Breast epithelium (tissue), 4 donors: Measurements from ENCODE around the gene ACSL3. TPM values are rescaled to one million over a fixed set of nuclear protein-coding genes. Genes with fewer than 3 reads are reported as not detected.
A peak's percentile ranks its signal among the peaks of the same experiment; 100 is the strongest.

Source experiments
- DNase-seq, 2 donors: peaks; one replicate each; pipeline ENCODE4 v3.0.0-alpha.2; 2019; ENCODE audit warnings: low spot score in 2 of 2
- H3K27ac ChIP-seq, 2 donors: fragments of 200-600 bp; sonication (generic) in 1 of 2; one replicate each; pipeline ENCODE4 v1.5.1; 2016 to 2019; ENCODE audit warnings: mild to moderate bottlenecking in 1 of 2
- H3K27me3 ChIP-seq, 2 donors: fragments of 200-600 bp; sonication (generic) in 1 of 2; one replicate each; pipeline versions ENCODE4 v1.5.1 to v1.6.0; 2017 to 2019; ENCODE audit warnings: control low read depth in 1 of 2, mild to moderate bottlenecking in 1 of 2
- H3K36me3 ChIP-seq: fragments of 200-600 bp; one replicate; pipeline ENCODE4 v1.5.1; 2019
- H3K4me1 ChIP-seq, 2 donors: fragments of 200-600 bp; sonication (generic); one replicate each; pipeline ENCODE4 v1.5.1; 2016 to 2019; ENCODE audit warnings: control low read depth in 1 of 2
- H3K4me3 ChIP-seq, 3 donors: fragments of 200-600 bp; sonication (generic); 1 replicate in 2 of 3; 2 replicates in 1 of 3; pipeline ENCODE4 v1.5.1; 2016 to 2019; ENCODE audit warnings: mild to moderate bottlenecking in 3 of 3, moderate library complexity in 2 of 3
- H3K9me3 ChIP-seq, 2 donors: fragments of 200-600 bp; sonication (generic) in 1 of 2; one replicate each; pipeline ENCODE4 v1.5.1; 2016 to 2019; ENCODE audit warnings: control low read depth in 1 of 2
- CTCF ChIP-seq, 3 donors: fragments of 450-650 bp; IDR thresholded peaks; one replicate each; pipeline ENCODE4 v1.5.1; 2016 to 2017; ENCODE audit warnings: antibody characterized with exemption in 3 of 3, mild to moderate bottlenecking in 3 of 3, moderate library complexity in 3 of 3
- POLR2A ChIP-seq: fragments of 450-650 bp; IDR thresholded peaks from one replicate; pipeline ENCODE4 v1.6.1; 2016; ENCODE audit warnings: antibody characterized with exemption, mild to moderate bottlenecking, moderate library complexity
- POLR2AphosphoS5 ChIP-seq, 3 donors: sonication (generic); formaldehyde crosslinking; IDR thresholded peaks; one replicate each; pipeline ENCODE4 v1.6.1; 2017; ENCODE audit warnings: antibody characterized with exemption in 3 of 3
- intact Hi-C: fragments of 100-400 bp; cut with DNase I; formaldehyde crosslinking; loops from one replicate; pipeline ENCODE4 v1.15.1; 2023; ENCODE audit warnings: low total_unique reads
- total RNA-seq, 3 donors: library from RNA; depleted of rRNA; stranded (reverse); fragments of >200 nt; gene quantifications; one replicate each; pipeline ENCODE4 v1.1.0, GENCODE V29; 2016

The ACSL3 gene
- total RNA-seq, 3 donors from 2014 or later: 50.9 to 115 (median 74.4) TPM

- no peak for DNase-seq
- H3K36me3 ChIP-seq: no peaks in the 10 kb centered on the region
- peak overlapping the region; percentile 8 to 44 for H3K27ac ChIP-seq
- no peak overlapping the region for H3K4me3 ChIP-seq
- no peak for TF ChIP-seq POLR2AphosphoS5 (IDR thresholded peaks at IDR 0.05)
- TF ChIP-seq POLR2A: no peak
- no peak for TF ChIP-seq CTCF (IDR thresholded peaks at IDR 0.05)
- no peaks in the 10 kb centered on the region for H3K9me3 ChIP-seq
- no peaks in the 10 kb centered on the region for H3K4me1 ChIP-seq
- H3K27me3 ChIP-seq: no peaks in the 10 kb centered on the region
- intact Hi-C loops: no loop called here
Measured at GRCh38 chr2:222904557-222905258, 43.9 kb downstream of the ACSL3 start.

- intact Hi-C loops: no loop called here
- no peak for TF ChIP-seq POLR2A
- TF ChIP-seq POLR2AphosphoS5 (IDR thresholded peaks at IDR 0.05): no peak
- TF ChIP-seq CTCF (IDR thresholded peaks at IDR 0.05): no peak
- Histone ChIP-seq H3K4me3 (no peak overlapping the region), H3K36me3 (no peaks in the 10 kb centered on the region), H3K27me3 (no peaks in the 10 kb centered on the region), H3K27ac (no peak overlapping the region), H3K4me1 (no peaks in the 10 kb centered on the region), H3K9me3 (no peaks in the 10 kb centered on the region)
- DNase-seq: no peak
Measured at GRCh38 chr2:222907048-222907447, 46.2 kb downstream of the ACSL3 start.

- Histone ChIP-seq H3K27ac (no peak overlapping the region), H3K36me3 (no peaks in the 10 kb centered on the region), H3K27me3 (no peaks in the 10 kb centered on the region), H3K9me3 (no peaks in the 10 kb centered on the region), H3K4me1 (no peaks in the 10 kb centered on the region), H3K4me3 (no peak overlapping the region)
- intact Hi-C loops: no loop called here
- DNase-seq: no peak
- TF ChIP-seq POLR2A: no peak
- TF ChIP-seq POLR2AphosphoS5 (IDR thresholded peaks at IDR 0.05): no peak
- TF ChIP-seq CTCF (IDR thresholded peaks at IDR 0.05): no peak
Measured at GRCh38 chr2:222907790-222908441, 47.1 kb downstream of the ACSL3 start.

DNA sequence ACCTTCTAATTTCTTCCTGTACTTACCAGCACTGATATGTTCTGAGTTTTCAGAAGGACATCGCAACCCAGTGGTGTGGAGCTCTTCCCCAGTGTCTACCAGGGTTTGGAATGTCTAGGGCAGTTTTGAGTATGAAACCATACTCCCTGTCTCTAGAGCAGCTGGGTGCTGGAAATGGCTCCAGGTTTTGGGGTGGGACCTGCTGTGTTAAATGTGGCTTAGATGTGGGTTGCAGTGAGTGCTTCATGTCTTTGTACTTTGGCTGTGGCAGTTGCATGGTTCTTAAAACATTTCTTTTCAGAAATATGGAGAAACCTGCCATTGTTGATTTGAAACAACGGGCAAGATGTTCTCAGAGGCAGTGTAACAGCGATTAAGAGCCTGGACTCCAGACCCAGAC is 48.5 kb downstream of the ACSL3 start:
- Histone ChIP-seq H3K27me3 (no peaks in the 10 kb centered on the region), H3K27ac (no peak overlapping the region), H3K36me3 (no peaks in the 10 kb centered on the region), H3K4me3 (no peak overlapping the region), H3K4me1 (no peaks in the 10 kb centered on the region), H3K9me3 (no peaks in the 10 kb centered on the region)
- intact Hi-C loops: no loop called here
- no peak for TF ChIP-seq CTCF (IDR thresholded peaks at IDR 0.05)
- no peak for TF ChIP-seq POLR2AphosphoS5 (IDR thresholded peaks at IDR 0.05)
- TF ChIP-seq POLR2A: no peak
- no peak for DNase-seq

- intact Hi-C loops: no loop called here
- Histone ChIP-seq H3K27ac (no peak overlapping the region), H3K4me3 (no peak overlapping the region)
Measured at GRCh38 chr2:222912117-222912516, 51.3 kb downstream of the ACSL3 start.

More at GRCh38 chr2:222912117-222912516, 51.3 kb downstream of the ACSL3 start:
- no peak for TF ChIP-seq CTCF (IDR thresholded peaks at IDR 0.05)
- TF ChIP-seq POLR2AphosphoS5 (IDR thresholded peaks at IDR 0.05): no peak
- TF ChIP-seq POLR2A: no peak
- H3K27me3 ChIP-seq: no peaks in the 10 kb centered on the region
- no peaks in the 10 kb centered on the region for H3K9me3 ChIP-seq
- no peaks in the 10 kb centered on the region for H3K4me1 ChIP-seq
- no peaks in the 10 kb centered on the region for H3K36me3 ChIP-seq
- no peak for DNase-seq
